ENCODE results near the gene ATP5IF1.

DNA sequence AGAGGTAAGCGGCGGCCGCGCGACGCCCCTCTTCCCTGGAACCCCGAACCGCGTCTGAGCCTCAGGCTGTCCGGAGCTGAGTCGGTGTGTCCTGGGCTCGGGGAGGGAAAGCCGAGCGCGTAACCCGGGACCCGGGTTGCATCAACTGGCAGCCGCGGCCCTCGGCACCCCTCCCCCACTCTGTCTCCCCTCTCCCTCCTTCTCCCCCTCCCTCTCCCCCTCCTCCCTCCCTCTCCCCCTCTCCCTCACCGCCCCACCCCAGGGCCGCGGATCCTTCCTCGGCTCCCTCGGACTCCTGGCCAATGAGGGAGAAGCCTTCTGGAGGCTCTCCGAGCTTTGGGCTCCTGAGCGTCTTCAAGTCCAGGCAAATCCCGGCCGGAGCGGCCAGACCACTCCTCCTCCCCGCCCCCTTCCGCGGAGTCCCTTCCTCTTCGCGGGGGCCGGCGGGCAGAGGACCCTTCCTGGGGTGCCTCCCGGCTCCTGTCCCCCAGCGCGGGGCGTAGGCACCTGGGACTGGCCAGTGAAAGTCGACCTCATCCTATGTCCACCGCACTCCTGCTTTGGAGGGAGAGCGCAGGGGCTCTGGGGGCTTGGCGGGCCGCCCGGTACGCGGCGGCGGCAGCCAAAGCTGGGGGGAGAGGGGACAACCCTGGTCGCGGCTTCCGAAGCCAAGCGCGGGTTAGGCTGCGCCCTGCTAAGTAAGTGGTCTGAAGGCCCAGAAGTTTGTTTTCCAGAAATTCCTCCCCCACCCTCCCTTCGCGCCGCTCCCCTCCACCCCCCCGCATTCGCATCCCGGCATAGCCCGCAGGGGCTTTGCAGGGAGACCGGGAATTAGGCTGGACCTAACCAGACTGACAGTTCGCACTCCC lies 24.2 kb downstream of the ATP5IF1 start:
- TF ChIP-seq POLR2A (IDR thresholded peaks at IDR 0.05; ENCODE audit: low read depth, low read length) (no peak), CHD1 (IDR thresholded peaks at IDR 0.05; ENCODE audit: low read depth, low read length) (0 out of 2 replicates have a peak, but pooled peaks have one; percentile 68), MXI1 (IDR thresholded peaks at IDR 0.05; ENCODE audit: borderline replicate concordance, low read depth, low read length) (no peak), RCOR1 (IDR thresholded peaks at IDR 0.05; ENCODE audit: insufficient replicate concordance, low read length) (no peak), RAD21 (IDR thresholded peaks at IDR 0.05; ENCODE audit: low read length) (peak; percentile 1; the same call in 1 of the 2 replicates), SMC3 (IDR thresholded peaks at IDR 0.05; ENCODE audit: low read depth, low read length) (no peak), NFE2L2 (IDR thresholded peaks at IDR 0.05; ENCODE audit: low read depth, low read length) (no peak), FOS (IDR thresholded peaks at IDR 0.05; ENCODE audit: low read depth, low read length) (no peak), RFX5 (IDR thresholded peaks at IDR 0.05; ENCODE audit: low read depth, low read length) (no peak), MAZ (IDR thresholded peaks at IDR 0.05; ENCODE audit: borderline replicate concordance, low read depth, low read length) (peak; percentile 58; the same call in 1 of the 2 replicates), MAFK (IDR thresholded peaks at IDR 0.05; ENCODE audit: low read depth, low read length) (no peak)
- TF ChIP-seq, protein P1, sequence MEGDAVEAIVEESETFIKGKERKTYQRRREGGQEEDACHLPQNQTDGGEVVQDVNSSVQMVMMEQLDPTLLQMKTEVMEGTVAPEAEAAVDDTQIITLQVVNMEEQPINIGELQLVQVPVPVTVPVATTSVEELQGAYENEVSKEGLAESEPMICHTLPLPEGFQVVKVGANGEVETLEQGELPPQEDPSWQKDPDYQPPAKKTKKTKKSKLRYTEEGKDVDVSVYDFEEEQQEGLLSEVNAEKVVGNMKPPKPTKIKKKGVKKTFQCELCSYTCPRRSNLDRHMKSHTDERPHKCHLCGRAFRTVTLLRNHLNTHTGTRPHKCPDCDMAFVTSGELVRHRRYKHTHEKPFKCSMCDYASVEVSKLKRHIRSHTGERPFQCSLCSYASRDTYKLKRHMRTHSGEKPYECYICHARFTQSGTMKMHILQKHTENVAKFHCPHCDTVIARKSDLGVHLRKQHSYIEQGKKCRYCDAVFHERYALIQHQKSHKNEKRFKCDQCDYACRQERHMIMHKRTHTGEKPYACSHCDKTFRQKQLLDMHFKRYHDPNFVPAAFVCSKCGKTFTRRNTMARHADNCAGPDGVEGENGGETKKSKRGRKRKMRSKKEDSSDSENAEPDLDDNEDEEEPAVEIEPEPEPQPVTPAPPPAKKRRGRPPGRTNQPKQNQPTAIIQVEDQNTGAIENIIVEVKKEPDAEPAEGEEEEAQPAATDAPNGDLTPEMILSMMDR (conservative IDR thresholded peaks at IDR 0.05; ENCODE audit: low read depth, low read length): no peak
- TF ChIP-seq, protein P2, sequence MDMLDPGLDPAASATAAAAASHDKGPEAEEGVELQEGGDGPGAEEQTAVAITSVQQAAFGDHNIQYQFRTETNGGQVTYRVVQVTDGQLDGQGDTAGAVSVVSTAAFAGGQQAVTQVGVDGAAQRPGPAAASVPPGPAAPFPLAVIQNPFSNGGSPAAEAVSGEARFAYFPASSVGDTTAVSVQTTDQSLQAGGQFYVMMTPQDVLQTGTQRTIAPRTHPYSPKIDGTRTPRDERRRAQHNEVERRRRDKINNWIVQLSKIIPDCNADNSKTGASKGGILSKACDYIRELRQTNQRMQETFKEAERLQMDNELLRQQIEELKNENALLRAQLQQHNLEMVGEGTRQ (IDR thresholded peaks at IDR 0.05; ENCODE audit: low read depth, low read length): no peak
- TF ChIP-seq, protein P3, sequence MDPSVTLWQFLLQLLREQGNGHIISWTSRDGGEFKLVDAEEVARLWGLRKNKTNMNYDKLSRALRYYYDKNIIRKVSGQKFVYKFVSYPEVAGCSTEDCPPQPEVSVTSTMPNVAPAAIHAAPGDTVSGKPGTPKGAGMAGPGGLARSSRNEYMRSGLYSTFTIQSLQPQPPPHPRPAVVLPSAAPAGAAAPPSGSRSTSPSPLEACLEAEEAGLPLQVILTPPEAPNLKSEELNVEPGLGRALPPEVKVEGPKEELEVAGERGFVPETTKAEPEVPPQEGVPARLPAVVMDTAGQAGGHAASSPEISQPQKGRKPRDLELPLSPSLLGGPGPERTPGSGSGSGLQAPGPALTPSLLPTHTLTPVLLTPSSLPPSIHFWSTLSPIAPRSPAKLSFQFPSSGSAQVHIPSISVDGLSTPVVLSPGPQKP (IDR thresholded peaks at IDR 0.05; ENCODE audit: borderline replicate concordance, low read depth, low read length): no peak

Measured in IMR-90 (cell line).